Kidney epithelial cell (primary cell): ENCODE measurements around the gene IMMP2L. TPM values are rescaled to one million over a fixed set of nuclear protein-coding genes. Genes with fewer than 3 reads are reported as not detected.
A peak's percentile ranks its signal among the peaks of the same experiment; 100 is the strongest.

Experiments
- DNase-seq: peaks from one replicate; pipeline ENCODE4 v3.0.0-alpha.2; 2010; ENCODE audit warnings: low read depth
- H3K27me3 ChIP-seq: 2 replicates; pipeline ENCODE4 v1.6.0; 2011; ENCODE audit warnings: low read length; ENCODE audit not compliant: control insufficient read depth, insufficient read depth
- H3K36me3 ChIP-seq: 2 replicates; pipeline ENCODE4 v1.5.1; 2011; ENCODE audit warnings: low read length; ENCODE audit not compliant: control insufficient read depth, insufficient read depth
- H3K4me3 ChIP-seq: 2 replicates; pipeline ENCODE4 v1.5.1; 2011; ENCODE audit warnings: low read depth, mild to moderate bottlenecking, control low read depth, low read length
- total RNA-seq: library from RNA; depleted of rRNA; stranded (reverse); fragments of >200 nt; gene quantifications from 2 replicates; pipeline ENCODE4 v1.2.3, GENCODE V29; 2015
- TF ChIP-seq, protein P1 (sequence below): IDR thresholded peaks from 2 replicates; pipeline ENCODE4 v1.5.1; 2011; ENCODE audit warnings: mild to moderate bottlenecking, moderate library complexity, low read length, control low read depth, inconsistent platforms; ENCODE audit not compliant: insufficient read depth, poor library complexity, severe bottlenecking

The IMMP2L gene
- total RNA-seq, 1 donor from 2014 or later = 30.8 TPM

DNA sequence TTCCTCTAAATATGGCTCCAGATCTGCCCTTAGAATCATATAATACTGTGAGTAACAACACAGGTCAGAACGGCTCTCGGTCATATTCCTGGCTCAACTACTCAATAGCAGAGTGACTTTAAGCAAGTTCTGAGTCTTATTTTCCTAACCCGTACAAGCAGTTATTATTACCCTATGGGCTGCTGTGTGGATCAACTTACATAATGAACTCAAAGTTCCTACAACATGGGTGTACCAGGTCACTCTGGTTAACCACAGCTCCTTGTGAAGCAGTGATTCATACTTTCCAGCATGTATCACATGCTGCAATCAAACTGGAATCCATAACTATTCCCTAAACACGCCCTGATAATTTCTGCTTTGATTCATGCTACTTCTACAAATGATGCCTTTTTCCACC, 364.0 kb downstream of the IMMP2L start:
- no peaks in the 10 kb centered on the region for H3K36me3 ChIP-seq
- no peaks in the 10 kb centered on the region for H3K27me3 ChIP-seq
- TF ChIP-seq, protein P1, sequence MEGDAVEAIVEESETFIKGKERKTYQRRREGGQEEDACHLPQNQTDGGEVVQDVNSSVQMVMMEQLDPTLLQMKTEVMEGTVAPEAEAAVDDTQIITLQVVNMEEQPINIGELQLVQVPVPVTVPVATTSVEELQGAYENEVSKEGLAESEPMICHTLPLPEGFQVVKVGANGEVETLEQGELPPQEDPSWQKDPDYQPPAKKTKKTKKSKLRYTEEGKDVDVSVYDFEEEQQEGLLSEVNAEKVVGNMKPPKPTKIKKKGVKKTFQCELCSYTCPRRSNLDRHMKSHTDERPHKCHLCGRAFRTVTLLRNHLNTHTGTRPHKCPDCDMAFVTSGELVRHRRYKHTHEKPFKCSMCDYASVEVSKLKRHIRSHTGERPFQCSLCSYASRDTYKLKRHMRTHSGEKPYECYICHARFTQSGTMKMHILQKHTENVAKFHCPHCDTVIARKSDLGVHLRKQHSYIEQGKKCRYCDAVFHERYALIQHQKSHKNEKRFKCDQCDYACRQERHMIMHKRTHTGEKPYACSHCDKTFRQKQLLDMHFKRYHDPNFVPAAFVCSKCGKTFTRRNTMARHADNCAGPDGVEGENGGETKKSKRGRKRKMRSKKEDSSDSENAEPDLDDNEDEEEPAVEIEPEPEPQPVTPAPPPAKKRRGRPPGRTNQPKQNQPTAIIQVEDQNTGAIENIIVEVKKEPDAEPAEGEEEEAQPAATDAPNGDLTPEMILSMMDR = no peak
- no peak overlapping the region for H3K4me3 ChIP-seq
- peak; percentile 95 for DNase-seq

DNA sequence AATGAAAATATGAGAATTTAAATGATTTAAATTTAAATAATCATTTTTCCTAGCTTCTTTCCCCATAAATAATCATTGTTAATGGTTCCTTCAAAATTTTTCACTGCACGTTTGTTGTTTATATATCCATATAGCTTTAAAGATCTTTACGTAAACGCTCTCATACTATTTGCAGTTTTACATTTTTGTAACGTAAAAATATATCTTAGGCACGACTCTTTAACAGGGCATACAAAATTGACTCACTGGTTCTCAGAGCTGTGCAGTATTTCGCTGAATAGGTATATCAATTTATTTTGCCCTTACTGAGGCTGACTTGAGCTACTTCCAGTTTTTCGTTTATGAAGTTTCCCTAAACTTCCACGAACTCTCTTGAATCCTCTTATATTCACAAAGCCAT, 365.6 kb downstream of the IMMP2L start:
- no peaks in the 10 kb centered on the region for H3K27me3 ChIP-seq
- DNase-seq = no peak
- TF ChIP-seq, protein P1 = no peak
- H3K36me3 ChIP-seq = no peaks in the 10 kb centered on the region
- H3K4me3 ChIP-seq = no peak overlapping the region

DNA sequence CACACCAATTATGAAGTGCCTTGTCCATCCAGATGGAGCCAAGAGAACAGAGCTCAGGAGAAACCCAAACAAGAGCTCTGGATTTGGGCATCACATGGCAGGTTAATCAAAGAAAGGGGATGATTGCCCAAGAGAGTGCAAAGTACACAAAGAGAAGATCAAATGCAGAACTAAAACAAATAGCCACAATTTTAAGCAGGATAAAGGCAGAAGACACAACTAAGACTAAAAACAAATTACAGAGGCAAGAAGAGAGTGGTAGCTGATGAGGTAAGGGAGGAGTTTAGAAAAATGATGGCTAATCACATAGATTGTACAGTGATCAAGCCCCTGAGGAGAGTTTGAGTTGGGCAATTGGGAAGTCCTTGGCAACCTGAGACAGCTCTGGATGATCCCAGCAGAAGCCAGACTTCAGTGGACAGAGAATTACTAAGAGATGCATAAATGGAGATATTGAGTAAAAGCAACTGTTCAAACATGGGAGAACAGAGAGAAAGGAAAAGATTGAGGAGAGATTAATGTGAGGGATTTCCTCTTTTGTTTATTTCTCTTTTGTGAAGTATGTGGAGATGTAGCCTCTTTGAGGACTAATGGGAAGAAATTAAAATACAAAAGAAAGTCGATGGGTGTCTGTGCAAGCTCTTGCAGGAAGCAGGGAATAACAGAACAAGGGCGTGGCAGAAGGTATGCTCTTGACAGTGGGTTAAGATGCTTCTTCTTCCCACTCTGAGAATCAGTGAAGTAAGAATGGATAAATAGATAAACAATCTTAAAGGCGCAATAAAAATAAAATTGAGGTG, 369.5 kb downstream of the IMMP2L start:
- Histone ChIP-seq H3K36me3 (no peaks in the 10 kb centered on the region), H3K27me3 (no peaks in the 10 kb centered on the region), H3K4me3 (no peak overlapping the region)
- no peak for DNase-seq
- TF ChIP-seq, protein P1 = no peak

DNA sequence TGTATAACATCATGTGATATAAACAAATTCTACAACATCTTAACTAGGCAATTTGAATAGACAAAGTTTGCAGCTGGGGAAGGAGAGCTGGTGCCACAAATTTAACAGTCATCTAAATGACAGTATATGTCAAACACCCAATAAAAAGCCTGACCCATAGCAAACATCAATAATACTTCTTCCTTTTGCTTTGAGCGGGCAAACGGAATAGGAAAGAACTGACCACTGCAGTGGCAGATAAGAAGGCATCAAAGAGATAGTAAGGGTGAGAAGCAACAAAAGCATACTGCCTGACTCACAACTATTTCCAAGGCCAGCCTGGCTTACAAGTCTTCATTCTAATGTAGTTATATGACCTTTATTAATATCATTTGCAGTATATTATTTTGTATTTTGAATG, 371.5 kb downstream of the IMMP2L start:
- TF ChIP-seq, protein P1 = no peak
- Histone ChIP-seq H3K4me3 (no peak overlapping the region), H3K36me3 (no peaks in the 10 kb centered on the region), H3K27me3 (no peaks in the 10 kb centered on the region)
- no peak for DNase-seq

DNA sequence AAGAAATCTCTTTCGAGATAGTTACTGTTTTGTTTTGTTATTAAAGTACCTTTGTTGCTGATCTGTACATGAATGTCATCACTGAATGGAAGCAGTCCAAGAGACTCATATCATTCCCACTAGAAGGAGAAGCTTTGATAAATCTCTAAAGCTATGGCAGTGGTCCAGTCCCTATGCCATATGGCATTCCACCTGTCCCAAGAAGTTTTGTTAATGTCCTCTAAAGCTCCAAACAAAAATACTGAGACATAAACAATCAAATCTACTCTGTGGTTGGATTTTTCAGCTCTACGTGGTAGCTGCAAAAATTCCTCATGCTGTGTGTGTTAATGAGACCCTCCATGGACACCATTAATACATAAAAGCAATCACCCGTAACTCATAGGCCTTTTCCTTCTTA, 377.3 kb downstream of the IMMP2L start:
- H3K36me3 ChIP-seq = no peaks in the 10 kb centered on the region
- no peak for DNase-seq
- no peak overlapping the region for H3K4me3 ChIP-seq
- TF ChIP-seq, protein P1 = no peak
- no peaks in the 10 kb centered on the region for H3K27me3 ChIP-seq

DNA sequence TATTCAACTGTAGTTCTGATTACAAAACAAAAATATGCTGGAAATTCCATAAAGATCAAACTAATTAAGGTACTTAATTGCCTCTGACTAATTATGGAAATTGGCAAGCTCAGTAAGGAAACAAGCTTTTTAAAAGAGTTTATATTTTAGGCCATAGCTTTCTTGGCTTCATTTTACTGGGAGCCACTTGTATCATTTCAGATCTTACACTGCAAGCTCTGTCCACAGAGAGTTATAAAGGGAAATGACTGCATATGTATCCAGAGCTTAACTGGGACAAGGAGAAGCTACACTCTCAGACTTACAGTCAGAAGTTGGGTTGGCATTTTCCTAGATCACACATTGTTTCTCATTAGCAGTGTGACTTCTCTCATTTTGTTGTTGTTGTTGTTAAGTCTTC, 379.0 kb downstream of the IMMP2L start:
- TF ChIP-seq, protein P1 = no peak
- Histone ChIP-seq H3K36me3 (no peaks in the 10 kb centered on the region), H3K4me3 (no peak overlapping the region), H3K27me3 (no peaks in the 10 kb centered on the region)
- DNase-seq = no peak
